Activated gamma-delta T cell treated with Interleukin-2 at 50 U/mL for 16 hours (primary cell): ENCODE measurements around the gene CLBA1.
A peak's percentile ranks its signal among the peaks of the same experiment; 100 is the strongest.

Experiments
- DNase-seq: peaks from one replicate; pipeline ENCODE4 v3.0.0-alpha.2; 2020

The CLBA1 gene

GRCh38 chr14:104968541-104969401 lies 16.8 kb upstream of the CLBA1 start:
- no peak for DNase-seq

GRCh38 chr14:104969741-104970230 lies 15.8 kb upstream of the CLBA1 start:
- no peak for DNase-seq

DNA sequence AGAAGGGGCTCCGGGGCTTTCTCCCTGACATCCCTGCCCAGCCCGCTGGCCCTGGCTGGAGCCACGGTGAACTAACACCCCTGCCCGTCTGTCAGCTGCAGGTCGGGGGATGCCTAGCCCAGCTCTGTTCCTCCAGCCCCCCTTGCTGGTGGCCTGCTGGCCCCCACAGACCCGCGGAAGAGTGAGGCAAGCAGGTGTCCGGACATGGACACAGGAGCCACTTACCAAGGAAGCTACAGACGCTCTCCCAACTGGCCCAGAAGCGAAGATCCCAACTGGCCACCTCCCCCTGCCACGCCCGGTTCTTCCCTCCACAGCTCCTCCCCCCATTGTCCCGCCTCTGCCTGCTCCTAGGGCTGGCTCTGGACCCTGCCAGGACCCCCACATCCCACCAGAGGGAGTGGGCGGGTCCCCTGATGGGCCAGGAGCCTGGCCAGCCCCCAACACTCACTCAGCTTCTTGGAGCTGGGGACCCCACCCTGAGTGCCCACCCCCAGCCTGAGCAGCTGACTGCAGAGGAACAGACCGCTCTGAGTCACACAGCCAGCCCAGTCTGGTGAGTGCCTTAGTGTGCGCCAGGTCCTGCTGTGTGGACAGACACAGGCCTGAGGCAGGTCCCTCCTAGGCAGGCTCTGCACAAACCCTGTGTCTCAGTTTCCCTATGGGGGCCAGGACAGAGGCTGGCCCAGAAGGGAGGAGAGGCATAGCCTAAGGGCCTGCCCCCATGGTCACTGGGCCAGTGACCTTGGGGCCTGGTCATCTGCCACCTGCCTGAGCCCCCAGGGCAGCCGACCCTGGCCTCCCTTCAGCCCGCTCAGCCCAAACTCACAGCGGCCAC lies 15.1 kb upstream of the CLBA1 start:
- no peak for DNase-seq

- no peak for DNase-seq
These were observed 13.9 kb upstream of the CLBA1 start for GRCh38 chr14:104971447-104972240.

DNA sequence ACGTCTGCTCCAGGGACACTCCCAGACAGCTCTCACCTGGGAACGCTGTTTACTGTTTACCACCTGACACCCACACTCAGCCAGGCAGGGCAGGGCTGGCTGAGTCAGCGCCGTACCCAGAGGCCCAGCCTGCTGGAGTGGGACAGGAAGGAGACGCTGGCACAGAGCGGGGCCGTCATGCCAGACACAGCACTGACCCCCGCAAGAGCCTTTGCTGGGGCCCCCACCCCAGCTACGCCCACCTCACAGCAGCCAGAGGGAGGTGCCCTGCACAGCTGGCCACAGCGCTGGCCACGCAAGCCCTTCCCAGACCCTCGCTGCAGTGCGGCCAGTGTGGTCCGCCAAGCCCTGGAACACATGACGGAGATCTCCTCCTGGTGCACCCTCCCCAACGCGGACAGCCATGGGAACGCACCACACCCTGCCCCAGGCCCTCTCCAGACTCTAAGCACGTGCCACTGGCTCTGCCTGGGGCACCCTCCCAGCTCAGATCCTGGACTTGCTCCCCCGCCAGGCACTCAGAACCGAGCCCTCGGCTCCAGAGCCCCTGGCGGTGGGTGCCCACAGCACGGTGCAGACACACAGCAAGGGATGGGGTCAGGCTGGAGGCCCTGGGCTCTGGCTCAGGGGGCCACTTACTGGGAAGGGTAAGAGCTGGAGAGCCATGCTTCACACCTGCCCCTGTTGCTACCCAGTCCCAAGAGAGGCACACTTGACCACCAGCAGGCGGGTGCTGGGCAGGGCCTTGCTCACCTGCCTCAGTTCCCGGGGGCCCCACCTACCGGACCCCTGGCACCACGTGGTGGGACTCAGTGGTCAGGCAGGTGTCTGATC lies 13.1 kb upstream of the CLBA1 start:
- no peak for DNase-seq

DNA sequence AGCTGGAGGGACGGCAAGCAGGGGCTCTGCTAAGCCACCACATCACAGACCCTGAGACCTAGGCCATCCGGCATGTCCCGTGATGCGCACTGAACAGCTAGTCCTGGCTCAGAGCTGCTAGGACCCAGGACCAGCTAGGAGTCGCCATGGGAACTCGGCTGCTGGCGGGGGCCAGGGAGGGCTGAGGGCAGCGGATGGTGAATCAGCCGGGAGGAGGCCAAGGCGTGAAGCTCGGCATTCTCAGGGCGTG lies 12.5 kb upstream of the CLBA1 start:
- DNase-seq = no peak

- no peak for DNase-seq
These were observed 12.0 kb upstream of the CLBA1 start for GRCh38 chr14:104973385-104974145.

DNA sequence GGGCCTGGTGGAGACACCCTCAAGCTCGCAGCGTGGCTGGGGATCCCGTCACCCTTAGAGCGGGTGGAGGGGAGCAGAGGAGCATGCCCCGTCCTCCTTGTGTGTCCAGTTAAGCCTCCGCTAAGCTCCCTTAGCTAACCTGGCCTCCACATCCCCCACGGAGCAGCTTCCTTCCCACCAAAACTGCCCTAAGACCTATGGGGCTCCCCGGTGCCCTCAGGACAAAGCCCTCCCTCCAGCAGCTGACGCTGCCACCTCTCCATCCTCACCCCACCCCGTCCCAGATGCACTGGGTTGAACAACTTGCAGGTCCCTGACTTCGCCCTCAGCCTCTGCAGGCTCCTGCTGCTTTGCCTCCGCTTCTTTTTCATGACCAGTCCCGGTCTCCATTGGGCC lies 11.4 kb upstream of the CLBA1 start:
- no peak for DNase-seq

- no peak for DNase-seq
These were observed 10.8 kb upstream of the CLBA1 start for GRCh38 chr14:104974665-104975390.

- DNase-seq = no peak
These were observed 9.9 kb upstream of the CLBA1 start for GRCh38 chr14:104975481-104976197.

- peak; percentile 87 for DNase-seq
These were observed 9.2 kb upstream of the CLBA1 start for GRCh38 chr14:104976198-104977007.

- no peak for DNase-seq
These were observed 8.4 kb upstream of the CLBA1 start for GRCh38 chr14:104977008-104977680.

DNA sequence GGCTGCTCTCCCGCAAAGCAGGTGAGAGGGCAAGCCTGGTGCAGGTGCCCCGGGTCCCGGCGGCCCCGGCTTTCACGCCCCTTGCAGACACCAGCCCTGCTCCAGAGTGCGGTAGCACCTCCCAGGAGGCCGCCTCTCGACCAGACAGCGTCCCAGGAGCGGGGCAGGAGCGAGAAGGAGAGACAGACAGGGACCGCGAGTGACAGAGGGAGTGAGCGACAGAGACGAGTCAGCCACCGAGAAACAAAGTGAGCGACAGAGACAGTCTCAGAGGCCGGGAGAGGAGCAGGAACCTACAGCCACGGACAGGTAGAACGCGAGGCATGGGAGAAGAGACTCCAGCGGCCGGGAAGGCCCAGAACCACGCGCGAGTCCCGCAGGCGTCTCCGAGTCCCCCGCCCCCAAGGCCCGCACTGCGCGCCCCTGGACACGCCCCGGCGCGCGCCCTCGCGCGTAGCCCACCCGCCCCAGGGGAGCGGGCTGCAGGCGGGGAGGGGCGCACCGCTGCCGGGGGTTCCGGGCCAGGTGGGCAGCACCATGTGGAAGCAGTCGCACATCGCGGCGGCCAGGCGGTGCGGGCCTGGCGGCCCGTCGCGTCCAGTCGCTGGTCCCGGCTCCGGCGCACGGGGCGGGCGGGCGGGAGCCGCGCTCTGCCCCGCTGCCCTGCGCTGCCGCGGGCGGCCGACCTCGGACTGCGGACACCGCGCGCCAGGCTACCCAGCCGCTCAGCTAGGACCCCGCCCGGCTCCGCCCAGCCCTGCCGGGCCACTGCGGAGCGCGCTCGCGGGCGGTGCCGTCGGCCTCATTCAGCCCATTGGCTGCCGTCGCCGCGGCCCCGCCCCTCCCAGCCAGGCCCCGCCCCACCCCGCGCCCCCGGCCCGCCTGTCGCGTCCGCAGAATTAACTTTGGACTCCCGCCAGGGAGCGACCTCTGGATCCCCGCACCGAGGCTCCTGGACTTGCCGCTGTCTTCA lies 7.6 kb upstream of the CLBA1 start, which contains the start of gene AHNAK2:
Gene AHNAK2, minus strand, starts transcription at position 694 of the 973 bp plus-strand sequence. Its CDS starts 137 bp downstream, at position 557.
- DNase-seq = no peak

- no peak for DNase-seq
These were observed 6.6 kb upstream of the CLBA1 start for GRCh38 chr14:104978746-104979691.

DNA sequence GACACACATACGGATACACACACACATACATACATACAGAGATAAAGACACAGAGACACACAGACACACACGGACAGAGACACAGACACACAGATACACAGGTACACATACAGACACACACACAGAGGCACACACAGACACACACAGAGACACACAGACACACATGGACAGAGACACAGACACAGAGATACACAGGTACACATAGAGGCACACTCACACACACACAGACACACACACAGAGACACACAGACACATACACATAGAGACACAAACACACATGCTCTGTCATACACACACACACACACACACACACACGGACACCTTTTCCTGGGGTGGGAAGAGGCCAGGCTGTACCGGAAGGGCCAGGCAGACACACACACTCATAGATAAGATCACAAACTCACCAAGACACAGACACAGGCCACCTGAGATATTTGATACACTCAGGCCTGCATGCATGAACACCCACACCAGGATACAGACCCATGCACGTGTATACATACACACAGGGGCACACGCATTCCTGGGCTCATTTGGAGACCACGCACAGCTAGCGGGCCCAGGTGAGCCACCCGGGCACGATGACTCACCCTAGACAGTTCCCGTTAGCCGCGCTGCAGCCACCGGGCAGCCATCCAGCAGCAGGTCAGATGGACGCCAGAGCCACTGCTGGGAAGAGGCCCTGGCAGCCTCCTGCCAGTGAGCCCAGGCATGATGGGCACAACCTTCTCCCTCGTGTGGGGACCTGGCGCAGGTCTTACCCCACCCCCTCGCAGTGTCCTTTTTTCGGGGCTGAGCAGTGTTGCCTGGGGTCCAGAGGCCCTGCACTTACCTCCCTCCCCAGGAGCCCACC lies 5.6 kb upstream of the CLBA1 start:
- DNase-seq = no peak
